Measurements from ENCODE around the gene ANKS1A. TPM values are rescaled to one million over a fixed set of nuclear protein-coding genes. Genes with fewer than 3 reads are reported as not detected.

ANKS1A gene
- total RNA-seq, 4 donors from 2014 or later, result 5.3 to 8.6 (median 7.0) TPM

- DNase-seq (no peak), ATAC-seq (no peak)
- Histone ChIP-seq H3K9me3 (no peaks in the 10 kb centered on the region), H3K27ac (peak overlapping the region in 1 of 4 donors; percentile 22), H3K4me3 (no peak overlapping the region), H3K27me3 (no peaks in the 10 kb centered on the region), H3K36me3 (peaks cover 0 to 42% of the 10 kb centered on the region in 2 donors), H3K4me1 (peaks cover 0 to 6% of the 10 kb centered on the region in 2 donors)
- no peak for TF ChIP-seq POLR2A (IDR thresholded peaks at IDR 0.05)
- no peak for TF ChIP-seq CTCF (IDR thresholded peaks at IDR 0.05 in 4 of 5, conservative IDR thresholded peaks at IDR 0.05 in 1 of 5)
- in situ Hi-C loops (cut with MboI; ENCODE audit: low sequenced_read_pairs in 4 of 4), result no loop called here
- intact Hi-C loops (cut with DNase I; ENCODE audit: low total_unique reads), result no loop called here
Observed at GRCh38 chr6:35064757-35065440, 175.8 kb downstream of the ANKS1A start.

DNA sequence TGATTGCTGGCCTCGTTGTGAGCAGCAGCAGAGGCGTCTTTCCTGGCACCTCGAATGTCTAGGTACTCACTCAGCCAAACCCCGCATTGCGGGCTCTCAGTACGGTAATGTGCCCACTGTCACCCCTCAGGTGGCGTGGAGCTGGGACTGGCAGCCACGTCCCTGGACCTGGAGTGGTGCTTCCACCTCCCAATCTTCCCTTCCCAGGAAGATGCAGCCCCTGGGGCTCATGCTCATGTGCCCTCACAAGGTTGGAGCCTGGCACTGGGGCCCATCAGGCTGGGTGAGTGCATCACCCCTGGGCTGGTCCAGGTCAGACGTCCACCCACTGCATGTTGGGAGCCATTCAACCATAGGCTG lies 176.4 kb downstream of the ANKS1A start:
- Histone ChIP-seq H3K36me3 (peaks cover 0 to 36% of the 10 kb centered on the region in 2 donors), H3K9me3 (no peaks in the 10 kb centered on the region), H3K4me3 (no peak overlapping the region), H3K27ac (no peak overlapping the region), H3K4me1 (peaks cover 0 to 6% of the 10 kb centered on the region in 2 donors), H3K27me3 (no peaks in the 10 kb centered on the region)
- TF ChIP-seq POLR2A (IDR thresholded peaks at IDR 0.05) (no peak), CTCF (IDR thresholded peaks at IDR 0.05 in 4 of 5, conservative IDR thresholded peaks at IDR 0.05 in 1 of 5) (no peak)
- intact Hi-C loops (cut with DNase I; ENCODE audit: low total_unique reads) (no loop called here), in situ Hi-C loops (cut with MboI; ENCODE audit: low sequenced_read_pairs in 4 of 4) (no loop called here)
- ATAC-seq (peak in 1 of 2 donors; percentile 14), DNase-seq (no peak)

DNA sequence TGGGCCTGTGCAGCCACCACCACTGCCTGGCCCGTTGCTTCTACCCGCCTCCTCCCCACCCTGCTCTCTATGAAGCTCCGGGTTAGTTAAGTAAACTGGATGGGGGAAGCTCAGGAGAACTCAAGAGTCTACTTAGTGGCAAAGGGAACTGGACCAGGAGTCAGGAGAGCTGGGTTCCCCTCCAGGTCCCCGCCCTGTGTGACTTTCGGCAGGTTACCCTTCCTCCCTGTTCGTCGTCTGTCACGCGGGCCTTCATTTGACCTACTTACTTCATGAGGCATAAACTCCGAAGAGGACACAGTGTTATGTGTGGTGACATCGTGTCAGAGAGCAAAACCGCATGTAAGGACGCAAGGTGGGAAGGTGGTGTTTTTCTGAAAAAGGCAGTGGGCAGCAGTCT lies 176.8 kb downstream of the ANKS1A start:
- Histone ChIP-seq H3K9me3 (no peaks in the 10 kb centered on the region), H3K27me3 (no peaks in the 10 kb centered on the region), H3K4me3 (no peak overlapping the region), H3K4me1 (peaks cover 0 to 6% of the 10 kb centered on the region in 2 donors), H3K27ac (no peak overlapping the region), H3K36me3 (peaks cover 0 to 32% of the 10 kb centered on the region in 2 donors)
- TF ChIP-seq CTCF (IDR thresholded peaks at IDR 0.05 in 4 of 5, conservative IDR thresholded peaks at IDR 0.05 in 1 of 5), result no peak
- TF ChIP-seq POLR2A (IDR thresholded peaks at IDR 0.05), result no peak
- DNase-seq (no peak), ATAC-seq (no peak)
- intact Hi-C loops (cut with DNase I; ENCODE audit: low total_unique reads), result no loop called here
- in situ Hi-C loops (cut with MboI; ENCODE audit: low sequenced_read_pairs in 4 of 4), result no loop called here

- DNase-seq, result no peak
- H3K4me1 ChIP-seq, result peaks cover 0 to 6% of the 10 kb centered on the region in 2 donors
Observed at GRCh38 chr6:35067234-35067633, 178.2 kb downstream of the ANKS1A start.

More at GRCh38 chr6:35067234-35067633, 178.2 kb downstream of the ANKS1A start:
- ATAC-seq, result no peak
- H3K4me3 ChIP-seq, result no peak overlapping the region
- no peaks in the 10 kb centered on the region for H3K27me3 ChIP-seq
- peaks cover 0 to 22% of the 10 kb centered on the region in 2 donors for H3K36me3 ChIP-seq
- no peak for TF ChIP-seq POLR2A (IDR thresholded peaks at IDR 0.05)
- TF ChIP-seq CTCF (IDR thresholded peaks at IDR 0.05 in 4 of 5, conservative IDR thresholded peaks at IDR 0.05 in 1 of 5), result no peak
- H3K27ac ChIP-seq, result no peak overlapping the region
- intact Hi-C loops (cut with DNase I; ENCODE audit: low total_unique reads), result no loop called here
- H3K9me3 ChIP-seq, result no peaks in the 10 kb centered on the region
- in situ Hi-C loops (cut with MboI; ENCODE audit: low sequenced_read_pairs in 4 of 4), result no loop called here
